GM21786 (cell line): ENCODE measurements around the gene CEP350.
"Not testable (repeated sequence)": the region's sequence is repeated elsewhere in the genome, so short reads cannot be mapped to it uniquely, and the experiment has no call there.

Experiments used
- ATAC-seq: cut with Tn5 transposase; IDR thresholded peaks from one replicate; pipeline ENCODE4 v1.9.1; 2021; ENCODE audit not compliant: unreplicated experiment

The CEP350 gene

DNA sequence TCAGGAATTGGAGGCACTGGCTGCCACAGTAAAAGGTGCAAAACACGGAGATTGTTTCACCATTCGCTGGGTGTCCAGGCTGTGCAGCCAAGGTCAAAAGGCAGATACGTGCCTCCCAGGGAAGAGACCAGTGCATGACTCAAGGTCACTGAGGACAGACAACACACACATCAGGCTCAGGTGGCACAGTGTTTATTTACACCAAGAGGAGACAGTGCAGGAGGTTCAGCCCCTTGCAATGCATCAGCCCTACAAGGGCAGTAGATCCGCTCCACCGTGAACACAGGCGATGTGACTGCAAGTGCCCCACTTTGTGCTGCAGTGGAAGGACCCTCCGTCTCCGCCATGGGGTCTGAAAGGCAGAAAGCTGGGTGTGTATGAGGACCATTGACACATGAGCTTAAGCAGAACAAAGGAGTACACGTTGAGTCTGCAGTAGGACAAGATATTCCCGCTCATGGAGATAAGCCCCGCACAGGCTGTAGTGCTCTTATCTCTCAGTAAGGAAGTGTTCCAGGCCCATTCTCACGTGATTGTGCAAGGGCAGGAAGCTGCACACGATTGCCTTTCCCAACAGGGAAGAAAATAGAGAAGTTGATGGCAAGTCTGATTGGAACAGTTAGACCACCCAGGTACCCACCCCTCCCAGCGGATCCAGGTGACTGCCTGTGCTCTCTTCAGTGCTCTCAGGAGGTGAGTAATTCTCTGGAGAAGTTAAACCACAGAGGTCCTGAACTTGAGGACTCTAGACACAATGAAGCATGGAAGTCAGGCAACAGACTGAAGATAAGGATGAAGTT, 162.6 kb downstream of the CEP350 start:
- no peak for ATAC-seq

DNA sequence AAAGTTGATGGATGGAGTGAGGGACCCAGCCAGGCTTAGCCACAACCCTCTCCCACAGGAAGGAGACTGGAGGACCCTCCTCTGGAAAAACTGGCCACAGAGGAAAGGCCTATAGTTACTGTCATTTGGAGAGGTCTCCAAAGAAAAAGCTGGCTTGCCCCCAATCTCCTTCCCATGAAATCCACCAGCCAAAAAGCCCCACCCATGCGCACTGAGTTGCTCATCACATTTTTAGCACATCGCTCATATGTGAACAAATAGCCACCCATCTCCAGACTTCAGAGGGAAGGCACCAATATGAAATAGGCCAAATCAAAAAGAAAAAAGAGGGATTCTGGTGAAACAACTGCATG, 163.1 kb downstream of the CEP350 start:
- no peak for ATAC-seq

DNA sequence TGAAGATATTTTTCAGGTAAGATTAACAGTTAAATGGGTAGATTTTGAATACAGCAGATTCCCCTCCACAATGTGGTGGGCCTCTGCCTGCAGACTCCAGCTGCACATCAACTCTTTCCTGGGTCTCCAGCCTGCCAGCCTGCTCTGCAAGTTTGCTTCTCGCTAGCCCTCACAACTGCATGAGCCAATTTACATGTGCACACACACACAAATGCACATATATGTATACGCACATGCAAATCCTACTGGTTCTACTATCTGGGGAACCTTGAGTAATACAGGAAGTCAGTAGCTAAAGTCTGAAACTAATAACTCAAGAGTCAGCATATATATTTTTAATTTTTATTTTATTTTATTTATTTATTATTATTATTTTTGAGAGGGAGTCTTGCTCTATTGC, 165.2 kb downstream of the CEP350 start:
- no peak for ATAC-seq

DNA sequence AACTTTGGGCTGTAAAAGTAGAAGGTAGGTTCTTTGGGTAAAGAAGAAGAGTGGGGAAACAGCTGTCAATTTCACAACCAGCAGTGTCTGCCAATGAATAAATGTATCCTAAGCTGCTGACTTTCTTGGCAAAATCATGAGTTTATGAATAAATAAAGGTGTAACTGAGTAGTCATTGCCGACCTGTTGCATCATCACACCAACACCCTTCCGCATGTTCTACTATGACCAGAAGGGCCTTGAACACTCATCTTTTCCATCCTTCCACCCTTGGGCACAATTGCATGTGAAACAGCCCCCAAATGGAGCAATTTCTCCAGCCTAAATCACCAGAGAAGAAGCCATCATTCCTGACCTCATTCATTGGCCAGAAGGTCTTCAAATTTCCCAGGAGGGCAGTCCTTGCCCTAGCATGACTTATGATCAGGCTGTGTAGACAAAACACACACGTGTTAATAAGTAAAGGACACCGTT, 168.9 kb downstream of the CEP350 start:
- no peak for ATAC-seq

DNA sequence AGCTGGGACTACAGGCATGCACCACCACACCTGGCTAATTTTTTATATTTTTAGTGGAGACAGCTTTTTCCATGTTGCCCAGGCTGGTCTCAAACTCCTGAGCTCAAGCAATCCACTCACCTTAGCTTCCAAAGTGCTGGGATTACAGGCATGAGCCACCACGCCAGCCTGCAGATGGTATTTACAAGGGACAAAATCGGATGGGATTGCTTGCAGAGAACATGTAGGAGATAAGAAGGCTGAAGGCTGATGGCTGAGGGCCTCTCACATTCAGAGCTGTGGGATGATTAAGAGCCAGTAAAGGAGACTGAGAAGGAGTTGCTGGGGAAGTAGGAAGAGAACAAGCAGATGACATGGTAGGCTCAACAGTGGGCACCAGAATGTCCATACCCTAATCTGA, 176.0 kb downstream of the CEP350 start:
- no peak for ATAC-seq

DNA sequence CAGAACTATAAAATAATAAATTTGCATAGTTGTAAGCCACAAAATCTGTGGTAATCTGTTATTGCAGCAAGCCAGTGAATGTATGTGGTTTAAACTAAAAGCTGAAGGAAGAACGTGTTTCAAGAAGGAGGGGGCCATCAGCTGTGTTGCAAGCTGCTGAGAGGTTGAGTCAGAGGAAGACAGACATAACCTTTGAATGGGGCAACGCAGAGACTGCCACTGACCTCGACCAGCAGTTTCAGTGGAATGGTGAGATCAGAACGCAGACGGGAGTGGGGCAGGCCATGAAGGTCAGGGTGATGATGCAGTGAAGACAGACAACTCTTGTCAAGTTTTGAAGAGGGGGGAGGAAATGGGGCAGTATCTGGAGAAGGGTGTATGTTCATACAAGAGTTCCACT, 176.9 kb downstream of the CEP350 start:
- no peak for ATAC-seq

DNA sequence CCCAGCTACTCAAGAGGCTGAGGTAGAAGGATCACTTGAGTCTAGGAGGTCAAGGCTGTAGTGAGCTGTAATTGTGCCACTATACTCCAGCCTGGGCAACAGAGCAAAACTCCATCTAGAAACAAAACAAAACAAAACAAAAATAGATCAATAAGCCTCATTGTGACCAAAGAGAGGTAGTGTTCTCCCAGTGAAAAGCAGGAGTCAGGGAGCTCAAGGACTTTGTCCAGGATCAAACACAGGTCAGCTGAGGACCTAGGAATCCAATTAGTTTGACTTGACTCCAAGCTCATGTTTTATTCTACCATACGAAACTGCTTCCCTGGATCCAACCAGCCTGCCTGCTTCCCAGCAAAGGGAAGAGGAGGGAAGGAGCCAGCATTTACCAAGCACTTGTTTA, 178.6 kb downstream of the CEP350 start:
- ATAC-seq, result no peak

DNA sequence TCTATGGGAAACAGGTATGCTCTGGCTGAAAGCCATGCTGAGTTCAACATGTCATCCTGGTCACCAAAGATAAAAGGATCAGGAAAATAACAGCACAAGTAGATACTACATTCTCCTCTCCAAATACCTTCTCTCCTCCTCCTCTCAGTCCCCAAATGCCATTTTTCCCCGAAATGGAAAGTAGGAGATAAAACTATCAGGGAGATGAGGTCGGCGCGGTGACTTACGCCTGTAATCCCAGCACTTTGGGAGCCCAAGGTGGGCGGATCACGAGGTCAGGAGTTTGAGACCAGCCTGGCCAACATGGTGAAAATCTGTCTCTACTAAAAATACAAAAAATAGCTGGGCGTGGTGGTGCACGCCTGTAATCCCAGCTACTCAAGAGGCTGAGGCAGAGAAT, 179.1 kb downstream of the CEP350 start:
- ATAC-seq, result not testable (repeated sequence)

DNA sequence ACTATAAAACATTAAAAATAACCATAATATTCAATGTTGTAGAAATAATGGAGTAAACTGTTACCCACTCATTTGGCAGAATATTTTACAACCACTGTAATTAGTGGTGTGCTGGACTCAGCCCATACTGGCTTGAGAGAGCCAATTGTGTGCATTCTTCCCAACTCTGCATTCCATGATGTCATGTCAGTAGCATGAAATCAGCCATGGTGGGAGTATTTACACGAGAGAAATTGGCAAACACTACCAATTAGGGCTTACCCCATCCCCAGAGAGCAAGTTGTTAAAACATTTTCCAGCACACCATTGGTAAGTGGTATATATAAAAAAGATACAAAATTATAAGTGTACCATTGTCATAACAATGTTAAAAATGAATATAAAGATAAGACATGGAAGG, 180.9 kb downstream of the CEP350 start:
- no peak for ATAC-seq

DNA sequence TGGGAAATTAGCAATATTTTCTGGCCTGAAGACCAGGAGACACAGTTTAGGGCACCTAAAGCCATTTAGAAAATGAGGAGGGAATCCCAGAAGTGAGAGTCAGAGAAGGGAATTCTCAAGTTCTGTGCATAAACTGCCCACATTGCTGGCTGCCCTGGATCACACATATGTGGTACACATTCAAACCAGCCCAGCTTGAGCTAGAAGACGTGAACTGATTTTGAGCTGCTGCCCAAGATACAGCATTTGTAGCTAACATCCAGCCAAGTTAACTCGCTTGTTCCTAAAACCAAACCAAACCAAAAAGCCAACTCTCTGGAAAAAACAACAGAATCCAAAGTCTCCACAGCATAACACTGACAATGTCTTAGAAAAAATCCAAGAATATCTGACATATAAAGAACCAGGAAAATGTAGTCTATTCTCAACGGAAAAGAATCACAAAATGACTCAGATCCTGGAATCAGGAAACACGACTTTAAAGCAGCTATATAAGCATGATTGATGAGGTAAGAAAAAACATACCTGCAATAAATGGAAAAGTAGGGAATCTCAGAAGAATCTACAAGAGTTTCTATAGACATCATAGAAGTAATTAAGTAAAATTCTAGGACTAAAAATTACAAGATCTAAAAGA, 181.8 kb downstream of the CEP350 start:
- no peak for ATAC-seq

DNA sequence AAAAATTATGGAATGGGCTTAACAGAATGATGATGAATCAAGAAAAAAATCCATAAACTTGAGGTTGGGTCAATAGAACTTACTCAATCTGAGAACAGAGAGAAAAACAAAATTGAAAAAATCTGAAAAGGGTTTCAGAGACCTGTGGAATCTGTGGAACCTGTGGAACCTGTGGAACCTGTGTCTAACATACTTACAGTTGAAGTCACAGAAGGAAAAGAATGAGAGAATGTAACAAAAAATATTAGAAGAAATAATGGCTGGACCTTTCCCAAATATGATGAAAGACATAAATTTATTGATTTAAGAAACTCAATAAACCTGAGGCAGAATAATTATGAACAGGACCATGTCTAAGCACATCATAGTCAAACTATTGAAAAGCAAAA, 182.4 kb downstream of the CEP350 start:
- ATAC-seq, result no peak

DNA sequence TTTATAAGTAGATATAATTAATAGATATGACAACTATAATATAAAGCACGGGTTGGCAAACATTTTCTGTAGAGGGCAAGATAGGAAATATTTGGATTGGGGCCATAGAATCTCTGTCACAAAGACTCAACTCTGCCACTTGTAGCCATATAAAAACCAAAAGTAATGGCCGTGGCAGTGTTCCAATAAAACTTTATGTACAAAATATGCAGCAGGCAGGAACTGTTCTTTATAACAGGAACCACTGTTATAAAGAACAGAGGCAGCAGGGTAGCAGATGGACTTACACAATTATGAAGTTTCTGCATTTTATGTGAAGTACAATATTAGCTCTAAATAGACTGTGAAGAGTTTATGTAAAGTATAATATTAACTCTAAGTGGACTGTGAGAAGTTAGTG, 183.2 kb downstream of the CEP350 start:
- ATAC-seq, result no peak

DNA sequence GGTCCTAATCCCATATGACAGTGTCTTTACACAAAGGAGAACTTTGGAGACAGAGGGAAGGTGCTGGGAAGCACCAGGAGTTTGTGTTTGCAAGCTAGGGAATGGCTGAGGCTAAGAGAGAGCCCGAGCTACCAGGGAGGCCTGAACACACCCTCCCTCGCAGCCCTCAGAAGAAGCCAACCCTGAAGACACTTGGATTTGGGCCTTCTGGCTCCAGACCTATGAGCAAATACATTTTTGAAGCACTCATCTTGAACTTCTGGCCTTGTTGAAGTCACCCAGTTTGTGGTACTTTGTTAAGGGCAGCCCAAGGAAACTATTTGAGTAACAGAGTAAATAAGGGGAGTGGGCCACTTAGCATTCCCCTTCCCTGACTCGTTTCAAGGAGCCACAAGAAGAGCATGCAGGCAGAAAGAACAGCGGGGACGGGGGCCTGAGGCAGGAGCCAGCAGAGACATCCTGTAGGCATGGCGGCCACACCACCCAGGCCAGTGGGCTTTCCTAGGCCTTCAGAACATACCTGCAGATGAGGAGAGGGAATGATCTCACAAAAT, 186.8 kb downstream of the CEP350 start:
- ATAC-seq, result no peak

DNA sequence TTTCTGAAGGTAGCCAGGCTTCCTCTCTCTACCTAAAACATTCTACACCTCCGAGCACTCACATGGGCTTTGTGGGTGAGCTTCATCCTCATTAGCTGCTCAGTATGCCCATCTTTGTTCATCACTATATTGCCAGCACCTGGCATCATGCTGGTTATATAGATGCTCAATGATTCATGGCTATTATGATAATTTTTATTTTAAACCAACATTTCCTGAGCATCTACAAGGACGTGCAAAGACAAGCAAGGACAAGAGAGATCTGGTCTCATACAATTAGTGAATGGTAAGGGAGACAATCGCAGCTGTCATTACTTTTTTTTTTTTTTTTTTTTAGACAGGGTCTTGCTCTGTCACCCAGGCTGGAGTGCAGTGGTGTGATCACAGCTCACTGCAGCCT, 188.7 kb downstream of the CEP350 start:
- ATAC-seq, result no peak

DNA sequence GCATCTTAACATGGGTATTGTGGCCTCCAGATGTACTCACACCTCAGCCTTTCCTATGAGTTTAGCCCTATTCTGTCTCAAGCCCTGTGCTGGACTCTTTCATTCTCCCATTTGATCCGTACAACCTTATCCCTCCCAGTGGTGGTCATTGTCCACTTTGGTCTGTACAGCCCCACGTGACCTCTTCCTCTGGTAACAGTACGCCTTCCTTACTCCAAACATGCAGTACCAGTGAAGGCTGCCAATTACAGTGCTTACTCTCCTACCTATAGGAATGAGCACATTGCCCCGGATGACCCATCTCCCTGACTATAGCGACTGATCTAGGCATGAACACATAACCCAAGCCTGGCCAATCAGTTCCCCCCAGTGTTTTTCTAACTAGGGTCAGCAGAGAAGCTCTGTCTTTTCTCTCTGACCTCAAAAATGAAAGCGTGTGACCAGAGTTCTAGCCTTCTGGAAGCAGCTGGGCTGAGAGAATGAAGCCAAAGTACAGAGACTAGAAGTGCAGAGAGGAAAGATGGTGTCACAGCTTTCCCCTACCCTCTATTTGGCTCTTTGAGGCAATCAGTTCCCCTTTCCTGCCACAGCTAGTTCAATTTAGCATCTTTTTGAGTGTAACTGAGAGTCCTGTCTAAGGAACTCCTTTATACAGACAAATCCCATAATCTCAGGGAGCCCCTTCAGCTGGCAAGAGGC, 190.2 kb downstream of the CEP350 start:
- no peak for ATAC-seq

DNA sequence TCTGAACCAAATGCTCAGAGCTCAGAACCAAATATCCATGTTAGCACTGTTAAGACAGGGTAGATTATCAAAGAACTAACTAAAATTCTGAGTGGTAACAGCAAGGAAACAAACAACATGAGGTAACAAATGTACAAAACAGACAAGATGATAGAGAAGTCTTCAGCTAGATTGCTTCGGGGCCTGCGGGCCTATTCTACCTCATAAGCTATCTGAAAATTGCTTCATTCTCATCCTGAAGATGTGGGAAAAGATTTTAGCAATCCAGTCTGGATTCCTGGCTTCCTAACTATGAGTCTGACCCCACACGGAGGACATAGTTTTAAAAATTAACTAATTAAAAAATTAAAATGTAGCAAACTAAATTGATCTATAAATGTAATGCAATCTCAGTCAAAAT, 190.8 kb downstream of the CEP350 start:
- ATAC-seq, result no peak

DNA sequence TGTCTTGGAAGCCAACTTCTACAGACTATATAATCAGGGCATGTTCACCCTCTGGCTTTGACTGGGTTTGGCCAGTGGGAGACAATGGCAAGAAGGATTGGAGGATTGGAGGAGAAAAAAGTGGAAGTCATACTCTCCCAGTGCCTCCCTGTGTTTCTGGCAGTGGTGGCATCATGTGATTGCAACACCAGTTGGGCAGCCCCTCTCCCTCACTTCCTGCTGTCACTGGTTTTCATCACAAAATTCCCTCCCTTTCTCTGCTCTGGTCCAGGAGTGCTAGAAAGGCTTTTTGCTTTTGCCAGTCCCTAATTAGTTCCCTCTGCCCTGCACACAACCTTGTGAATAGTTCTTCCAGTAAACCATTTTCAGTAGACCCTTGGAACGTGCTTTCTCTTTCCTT, 196.4 kb downstream of the CEP350 start:
- no peak for ATAC-seq

DNA sequence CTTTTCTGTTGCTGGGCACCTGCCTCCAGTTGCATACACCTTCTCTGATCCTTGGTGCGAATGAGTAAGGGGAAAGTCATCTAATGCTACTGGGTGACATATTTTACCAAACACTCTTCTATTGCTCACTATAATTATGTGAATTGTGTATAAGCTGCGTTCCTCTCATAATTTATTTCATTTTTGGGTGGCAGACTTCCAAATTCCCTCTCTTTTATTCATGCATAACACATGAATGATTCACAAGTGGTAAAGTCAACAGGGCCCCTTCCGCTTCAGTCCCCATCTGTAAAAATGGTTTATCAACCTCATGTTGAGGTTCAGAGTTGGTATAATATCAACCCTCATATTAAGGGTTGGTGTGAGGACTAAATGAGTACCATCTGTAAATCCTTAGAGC, 196.9 kb downstream of the CEP350 start:
- no peak for ATAC-seq

DNA sequence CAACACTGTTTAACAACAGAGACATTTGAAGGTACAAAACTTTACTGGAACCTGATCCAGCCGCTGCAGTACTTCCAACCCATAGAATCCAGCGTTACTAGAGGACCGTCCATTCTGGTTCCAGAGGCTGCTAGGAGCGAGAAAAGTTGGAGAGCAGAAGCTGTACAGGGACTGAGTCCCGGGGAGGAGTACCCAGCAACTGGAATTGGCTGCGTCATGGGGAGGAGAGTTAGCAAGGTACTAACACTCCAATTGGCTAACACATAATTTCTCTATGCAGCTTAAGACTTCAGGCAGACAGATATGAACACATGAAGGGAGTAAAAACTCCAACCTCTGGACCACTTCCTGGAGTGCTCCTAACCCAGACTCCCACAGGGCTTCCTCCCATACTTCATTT, 198.0 kb downstream of the CEP350 start:
- no peak for ATAC-seq

DNA sequence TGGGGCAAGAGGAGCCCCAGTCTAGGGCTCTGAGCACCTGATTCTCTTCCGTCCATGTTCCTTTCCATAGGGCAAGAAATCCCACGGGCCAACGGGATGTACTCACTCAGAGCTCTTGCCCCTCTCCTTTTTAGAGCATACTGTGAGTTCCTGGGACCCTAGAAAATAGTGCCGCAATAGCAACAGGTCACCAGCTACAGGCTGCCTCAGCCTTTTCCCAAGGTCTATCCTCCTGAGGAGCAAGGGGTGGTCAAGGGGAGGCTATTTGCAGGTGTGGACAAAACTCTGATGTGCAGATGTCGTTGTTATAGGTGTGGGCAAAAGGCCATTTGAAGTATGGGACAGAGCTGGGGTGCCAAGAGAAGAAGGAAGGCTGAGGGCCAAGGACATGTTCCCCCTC, 198.4 kb downstream of the CEP350 start:
- ATAC-seq, result no peak

DNA sequence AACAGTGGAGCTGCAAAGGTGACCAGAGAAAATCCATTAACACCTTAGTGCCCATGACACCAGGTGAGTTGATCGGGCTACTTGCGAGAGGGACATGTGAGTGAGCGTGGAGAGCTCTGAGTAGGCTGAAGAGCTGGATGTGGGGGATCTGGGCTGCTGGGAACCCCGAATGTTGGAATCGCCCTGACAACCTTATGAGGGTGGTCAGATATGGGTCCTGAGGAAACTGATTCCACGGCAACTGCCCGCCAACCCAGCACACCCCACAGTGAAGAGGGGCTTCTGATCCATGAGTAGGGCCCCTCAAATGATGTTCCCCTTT, 199.4 kb downstream of the CEP350 start:
- ATAC-seq, result no peak
